CD14-positive monocyte (primary cell): ENCODE measurements around the gene GNPTAB. TPM values are rescaled to one million over a fixed set of nuclear protein-coding genes. Genes with fewer than 3 reads are reported as not detected.

Experiments used
- DNase-seq, 3 donors: peaks; one replicate each; pipeline ENCODE4 v3.0.0-alpha.2; 2011 to 2022
- H2AFZ ChIP-seq: 2 replicates; pipeline ENCODE4 v1.6.0; 2012; ENCODE audit warnings: mild to moderate bottlenecking, low read depth, low read length, inconsistent platforms; ENCODE audit not compliant: insufficient read depth, poor library complexity, severe bottlenecking
- H3K27ac ChIP-seq, 2 donors: 1 replicate in 1 of 2; 2 replicates in 1 of 2; pipeline ENCODE4 v1.5.1; 2012 to 2013; ENCODE audit warnings: low read length in 2 of 2, control low read depth in 1 of 2, inconsistent platforms in 1 of 2, low read depth in 1 of 2, mild to moderate bottlenecking in 1 of 2
- H3K27me3 ChIP-seq, 2 donors: one replicate each; pipeline versions ENCODE4 v1.6.0 to v1.6.1; 2011 to 2013; ENCODE audit warnings: low read length in 2 of 2; ENCODE audit not compliant: control insufficient read depth in 2 of 2, insufficient read depth in 2 of 2
- H3K36me3 ChIP-seq, 2 donors: replicated peaks in 1 of 2; 1 replicate in 1 of 2; 2 replicates in 1 of 2; pipeline versions ENCODE4 v1.5.1 to v1.6.1; 2012 to 2013; ENCODE audit warnings: low read length in 2 of 2, control low read depth in 1 of 2, inconsistent platforms in 1 of 2, mild to moderate bottlenecking in 1 of 2; ENCODE audit not compliant: insufficient read depth in 2 of 2, control insufficient read depth in 1 of 2
- H3K4me1 ChIP-seq, 2 donors: 1 replicate in 1 of 2; 2 replicates in 1 of 2; pipeline versions ENCODE4 v1.5.1 to v1.6.1; 2012 to 2013; ENCODE audit warnings: low read length in 2 of 2, control low read depth in 1 of 2, inconsistent platforms in 1 of 2, mild to moderate bottlenecking in 1 of 2, moderate library complexity in 1 of 2; ENCODE audit not compliant: insufficient read depth in 2 of 2, control insufficient read depth in 1 of 2
- H3K4me2 ChIP-seq: replicated peaks from 2 replicates; pipeline ENCODE3; 2012; ENCODE audit warnings: low read length, moderate library complexity, mild to moderate bottlenecking; ENCODE audit not compliant: poor library complexity, severe bottlenecking; ENCODE audit errors: extremely low read depth
- H3K4me3 ChIP-seq, 3 experiments: fragments of 200-600 bp in 1 of 3; sonication (generic) in 1 of 3; replicated peaks in 1 of 3; 1 replicate in 2 of 3; 2 replicates in 1 of 3; pipeline ENCODE4 v1.5.1; 2011 to 2013; ENCODE audit warnings: low read length in 3 of 3, mild to moderate bottlenecking in 3 of 3, control low read depth in 2 of 3, low read depth in 2 of 3, inconsistent platforms in 1 of 3, moderate library complexity in 1 of 3
- H3K79me2 ChIP-seq: 2 replicates; pipeline ENCODE4 v1.6.0; 2012; ENCODE audit warnings: mild to moderate bottlenecking, control low read depth, inconsistent platforms, low read length, moderate library complexity; ENCODE audit not compliant: insufficient read depth
- H3K9ac ChIP-seq: 2 replicates; pipeline ENCODE4 v1.6.0; 2017; ENCODE audit warnings: low read length, mild to moderate bottlenecking; ENCODE audit not compliant: insufficient read depth, poor library complexity, severe bottlenecking
- H3K9me3 ChIP-seq, 2 donors: replicated peaks in 1 of 2; 1 replicate in 1 of 2; 2 replicates in 1 of 2; pipeline versions ENCODE4 v1.5.1 to v1.6.1; 2012 to 2013; ENCODE audit warnings: low read length in 2 of 2, control low read depth in 1 of 2; ENCODE audit not compliant: control insufficient read depth in 1 of 2, insufficient read depth in 1 of 2
- H4K20me1 ChIP-seq: 2 replicates; pipeline ENCODE4 v1.6.0; 2012; ENCODE audit warnings: mild to moderate bottlenecking, low read length, control low read depth, moderate library complexity; ENCODE audit not compliant: insufficient read depth
- H3K27ac Mint-ChIP-seq, 7 donors: one replicate each; pipeline ENCODE4 v1.8.0; 2020; ENCODE audit warnings: mild to moderate bottlenecking in 7 of 7, mixed read lengths in 7 of 7, moderate library complexity in 6 of 7, inconsistent platforms in 2 of 7
- H3K27me3 Mint-ChIP-seq, 3 donors: one replicate each; pipeline ENCODE4 v1.8.0; 2021 to 2022; ENCODE audit warnings: low read depth in 3 of 3, mild to moderate bottlenecking in 3 of 3, mixed read lengths in 3 of 3, moderate library complexity in 3 of 3, inconsistent platforms in 1 of 3
- H3K36me3 Mint-ChIP-seq, 2 donors: one replicate each; pipeline ENCODE4 v1.8.0; 2020; ENCODE audit warnings: mixed read lengths in 2 of 2, inconsistent platforms in 1 of 2, mild to moderate bottlenecking in 1 of 2
- H3K4me1 Mint-ChIP-seq: one replicate; pipeline ENCODE4 v1.8.0; 2020; ENCODE audit warnings: mild to moderate bottlenecking, mixed read lengths
- H3K4me3 Mint-ChIP-seq, 2 donors: one replicate each; pipeline ENCODE4 v1.8.0; 2020; ENCODE audit warnings: mild to moderate bottlenecking in 2 of 2, mixed read lengths in 2 of 2, moderate library complexity in 1 of 2
- H3K9me3 Mint-ChIP-seq, 7 donors: one replicate each; pipeline ENCODE4 v1.8.0; 2020 to 2022; ENCODE audit warnings: mixed read lengths in 7 of 7, mild to moderate bottlenecking in 6 of 7, moderate library complexity in 6 of 7, inconsistent platforms in 2 of 7
- CTCF ChIP-seq: fragments of 200-600 bp; IDR thresholded peaks from one replicate; pipeline ENCODE4 v1.8.0; 2022; ENCODE audit warnings: antibody characterized with exemption, mild to moderate bottlenecking
- WGBS: methylation state at CpG from one replicate; pipeline ENCODE4 v1.1.5; 2013; ENCODE audit warnings: missing lambda C conversion rate; ENCODE audit not compliant: insufficient coverage; 5-methylcytosine and 5-hydroxymethylcytosine counted together
- intact Hi-C, 2 donors: fragments of 100-400 bp; cut with micrococcal nuclease; formaldehyde crosslinking; loops; one replicate each; pipeline versions ENCODE4 v1.15.0 to v1.15.1; 2023
- polyA plus RNA-seq, 3 donors: library from polyadenylated mRNA; depleted of rRNA in 1 of 3; unstranded in 2 of 3; stranded (reverse) in 1 of 3; fragments of 300-500 nt in 2 of 3; fragments of >200 nt in 1 of 3; fragmentation: Illumina TruSeq in 2 of 3; gene quantifications; 1 replicate in 2 of 3; 2 replicates in 1 of 3; pipeline ENCODE4 v1.2.3, GENCODE V29; 2012 to 2021

GNPTAB gene
- polyA plus RNA-seq, 3 donors, result 14.4 to 29.1 (median 24.1) TPM

- no peak overlapping the region for H2AFZ ChIP-seq
- H3K9ac ChIP-seq, result no peak overlapping the region
- no peak overlapping the region for H3K4me3 Mint-ChIP-seq
- DNase-seq, result no peak
- H3K36me3 Mint-ChIP-seq, result peaks cover 2 to 12% of the 10 kb centered on the region in 2 donors
- no peaks in the 10 kb centered on the region for H3K27me3 ChIP-seq
- H3K27ac Mint-ChIP-seq, result no peak overlapping the region
- H3K27ac ChIP-seq, result no peak overlapping the region
- intact Hi-C loops, result no loop called here
- WGBS, result 100% methylated on average over 1 of the region's 3 CpGs
- no peaks in the 10 kb centered on the region for H4K20me1 ChIP-seq
- H3K36me3 ChIP-seq, result no peaks in the 10 kb centered on the region
- H3K9me3 ChIP-seq, result no peaks in the 10 kb centered on the region
- no peak overlapping the region for H3K4me3 ChIP-seq
- peaks cover 90% of the 10 kb centered on the region for H3K79me2 ChIP-seq
- no peak for TF ChIP-seq CTCF
- no peaks in the 10 kb centered on the region for H3K27me3 Mint-ChIP-seq
- peaks cover 33% of the 10 kb centered on the region for H3K4me1 Mint-ChIP-seq
- no peak overlapping the region for H3K4me2 ChIP-seq
- peaks cover 10 to 25% of the 10 kb centered on the region in 2 donors for H3K4me1 ChIP-seq
- peaks cover 0 to 5% (median 0%) of the 10 kb centered on the region in 7 donors for H3K9me3 Mint-ChIP-seq
Observed at GRCh38 chr12:101804409-101804808, 26.4 kb downstream of the GNPTAB start.

GRCh38 chr12:101803978-101804377 is 26.8 kb downstream of the GNPTAB start:
- H3K27me3 Mint-ChIP-seq, result no peaks in the 10 kb centered on the region
- Histone ChIP-seq H3K9me3 (no peaks in the 10 kb centered on the region), H2AFZ (no peak overlapping the region), H3K4me1 (peaks cover 10 to 25% of the 10 kb centered on the region in 2 donors), H3K36me3 (no peaks in the 10 kb centered on the region), H4K20me1 (no peaks in the 10 kb centered on the region), H3K27me3 (no peaks in the 10 kb centered on the region), H3K9ac (no peak overlapping the region), H3K4me2 (no peak overlapping the region), H3K4me3 (no peak overlapping the region), H3K27ac (no peak overlapping the region), H3K79me2 (peaks cover 93% of the 10 kb centered on the region)
- peaks cover 0 to 5% (median 0%) of the 10 kb centered on the region in 7 donors for H3K9me3 Mint-ChIP-seq
- H3K4me1 Mint-ChIP-seq, result peaks cover 36% of the 10 kb centered on the region
- peaks cover 2 to 11% of the 10 kb centered on the region in 2 donors for H3K36me3 Mint-ChIP-seq
- TF ChIP-seq CTCF, result no peak
- intact Hi-C loops, result no loop called here
- no peak overlapping the region for H3K4me3 Mint-ChIP-seq
- H3K27ac Mint-ChIP-seq, result no peak overlapping the region
- WGBS, result 92% methylated on average over 2 of the region's 5 CpGs
- DNase-seq, result no peak
